B cell (primary cell): ENCODE measurements around the gene SLC25A10. TPM values are rescaled to one million over a fixed set of nuclear protein-coding genes. Genes with fewer than 3 reads are reported as not detected.
A peak's percentile ranks its signal among the peaks of the same experiment; 100 is the strongest.

ENCODE experiments used
- ATAC-seq: fragments of 200-7000 bp; cut with Tn5 transposase; one replicate; pipeline ENCODE4 v1.10.0; 2021; ENCODE audit warnings: low read depth, mild to moderate bottlenecking, moderate number of reproducible peaks, moderate library complexity
- CTCF ChIA-PET: fragments of 350-600 bp; sonication (Branson Sonifier 250); formaldehyde crosslinking; loops from one replicate; lab custom pipeline; 2021; ENCODE audit warnings: antibody characterized with exemption, inconsistent platforms; lab: Charles Lee
- POLR2A ChIA-PET: fragments of 350-600 bp; sonication (Branson Sonifier 250); formaldehyde crosslinking; loops from one replicate; lab custom pipeline; 2021; ENCODE audit warnings: antibody characterized with exemption; lab: Charles Lee
- DNase-seq: peaks from one replicate; pipeline ENCODE4 v3.0.0; 2013
- H2AFZ ChIP-seq: 2 replicates; pipeline ENCODE4 v1.6.1; 2012; ENCODE audit warnings: mild to moderate bottlenecking, low read depth, low read length; ENCODE audit not compliant: insufficient read depth, poor library complexity, severe bottlenecking
- H3K27ac ChIP-seq, 2 donors: 1 replicate in 1 of 2; 2 replicates in 1 of 2; pipeline ENCODE4 v1.5.1; 2012 to 2013; ENCODE audit warnings: low read length in 2 of 2, mild to moderate bottlenecking in 2 of 2, moderate library complexity in 1 of 2
- H3K27me3 ChIP-seq, 4 experiments: fragments of 200-600 bp in 1 of 4; sonication (generic) in 1 of 4; replicated peaks in 1 of 4; 1 replicate in 2 of 4; 2 replicates in 2 of 4; pipeline versions ENCODE4 v1.6.1 to v1.7.0; 2013 to 2016; ENCODE audit warnings: low read length in 3 of 4, mild to moderate bottlenecking in 2 of 4, mixed read lengths in 1 of 4, moderate library complexity in 1 of 4; ENCODE audit not compliant: insufficient read depth in 4 of 4, control insufficient read depth in 3 of 4; ENCODE audit errors: control extremely low read depth in 1 of 4
- H3K36me3 ChIP-seq, 2 experiments: replicated peaks in 1 of 2; 1 replicate in 1 of 2; 2 replicates in 1 of 2; pipeline versions ENCODE4 v1.6.1 to v1.7.1; 2013; ENCODE audit warnings: low read length in 1 of 2; ENCODE audit not compliant: insufficient read depth in 2 of 2, control insufficient read depth in 1 of 2; ENCODE audit errors: control extremely low read depth in 1 of 2, extremely low read depth in 1 of 2
- H3K4me1 ChIP-seq, 2 donors: fragments of 200-600 bp in 1 of 2; sonication (generic) in 1 of 2; 1 replicate in 1 of 2; 2 replicates in 1 of 2; pipeline versions ENCODE4 v1.5.1 to v1.6.1; 2013 to 2017; ENCODE audit warnings: low read length in 2 of 2; ENCODE audit not compliant: control insufficient read depth in 2 of 2, insufficient read depth in 2 of 2
- H3K4me2 ChIP-seq: replicated peaks from 2 replicates; pipeline ENCODE3; 2012; ENCODE audit warnings: mild to moderate bottlenecking, low read depth, low read length; ENCODE audit not compliant: poor library complexity, severe bottlenecking
- H3K4me3 ChIP-seq, 5 experiments: fragments of 200-600 bp in 1 of 5; sonication (generic) in 1 of 5; 1 replicate in 3 of 5; 2 replicates in 2 of 5; pipeline versions ENCODE4 v1.5.1 to v1.7.0; 2011 to 2016; ENCODE audit warnings: low read length in 4 of 5, mild to moderate bottlenecking in 4 of 5, low read depth in 2 of 5, control low read depth in 1 of 5, moderate library complexity in 1 of 5; ENCODE audit not compliant: insufficient read depth in 1 of 5; ENCODE audit errors: control extremely low read depth in 1 of 5, extremely low read depth in 1 of 5
- H3K79me2 ChIP-seq: fragments of 200-600 bp; sonication (generic); one replicate; pipeline ENCODE4 v1.6.0; 2016; ENCODE audit warnings: low read length; ENCODE audit not compliant: control insufficient read depth, insufficient read depth
- H3K9ac ChIP-seq: fragments of 200-600 bp; sonication (generic); 2 replicates; pipeline ENCODE4 v1.6.1; 2017; ENCODE audit warnings: mild to moderate bottlenecking, low read length, moderate library complexity
- H3K9me3 ChIP-seq, 3 donors: one replicate each; pipeline versions ENCODE4 v1.6.1 to v1.7.1; 2013; ENCODE audit warnings: low read length in 2 of 3; ENCODE audit not compliant: control insufficient read depth in 2 of 3, insufficient read depth in 1 of 3; ENCODE audit errors: control extremely low read depth in 1 of 3
- H4K20me1 ChIP-seq: 2 replicates; pipeline ENCODE4 v1.6.0; 2012; ENCODE audit warnings: mild to moderate bottlenecking, low read length; ENCODE audit not compliant: insufficient read depth, control insufficient read depth, poor library complexity, severe bottlenecking
- H3K27ac Mint-ChIP-seq: one replicate; pipeline ENCODE4 v1.8.0; 2021; ENCODE audit warnings: mixed read lengths
- H3K27me3 Mint-ChIP-seq: one replicate; pipeline ENCODE4 v1.8.0; 2021; ENCODE audit warnings: mixed read lengths
- H3K4me1 Mint-ChIP-seq: one replicate; pipeline ENCODE4 v1.8.0; 2021; ENCODE audit warnings: mixed read lengths
- H3K4me3 Mint-ChIP-seq: one replicate; pipeline ENCODE4 v1.8.0; 2021; ENCODE audit warnings: mixed read lengths
- H3K9me3 Mint-ChIP-seq: one replicate; pipeline ENCODE4 v1.8.0; 2022; ENCODE audit warnings: mixed read lengths; ENCODE audit not compliant: insufficient read depth
- EZH2 ChIP-seq: IDR thresholded peaks from 2 replicates; pipeline ENCODE4 v1.6.1; 2012; ENCODE audit warnings: borderline replicate concordance, low read depth, mild to moderate bottlenecking, moderate library complexity, low read length; ENCODE audit not compliant: insufficient read depth, poor library complexity, severe bottlenecking
- WGBS: methylation state at CpG from one replicate; pipeline ENCODE4 v1.1.5; 2013; ENCODE audit warnings: missing lambda C conversion rate; ENCODE audit not compliant: insufficient coverage; 5-methylcytosine and 5-hydroxymethylcytosine counted together
- intact Hi-C: fragments of 100-400 bp; cut with micrococcal nuclease; formaldehyde crosslinking; loops from one replicate; pipeline ENCODE4 v1.10.0; 2022
- polyA plus RNA-seq: library from polyadenylated mRNA; depleted of rRNA; stranded (reverse); fragments of >200 nt; gene quantifications from 2 replicates; pipeline ENCODE4 v1.2.3, GENCODE V29; 2012
- total RNA-seq, 2 donors: library from RNA; stranded (reverse); fragments of 120-200 nt in 1 of 2; gene quantifications; 1 replicate in 1 of 2; 2 replicates in 1 of 2; pipeline versions ENCODE4 v1.2.3 to v1.2.4, GENCODE V29; 2013 to 2022
- TF ChIP-seq, protein P1 (sequence below): fragments of 200-600 bp; IDR thresholded peaks from one replicate; pipeline ENCODE4 v1.8.0; 2022; ENCODE audit warnings: antibody characterized with exemption, mild to moderate bottlenecking

Gene SLC25A10
- total and polyA plus RNA-seq, 2 donors (not counting 1 experiment from before 2014, with no cell fraction given) = 3.9 to 5.0 TPM

DNA sequence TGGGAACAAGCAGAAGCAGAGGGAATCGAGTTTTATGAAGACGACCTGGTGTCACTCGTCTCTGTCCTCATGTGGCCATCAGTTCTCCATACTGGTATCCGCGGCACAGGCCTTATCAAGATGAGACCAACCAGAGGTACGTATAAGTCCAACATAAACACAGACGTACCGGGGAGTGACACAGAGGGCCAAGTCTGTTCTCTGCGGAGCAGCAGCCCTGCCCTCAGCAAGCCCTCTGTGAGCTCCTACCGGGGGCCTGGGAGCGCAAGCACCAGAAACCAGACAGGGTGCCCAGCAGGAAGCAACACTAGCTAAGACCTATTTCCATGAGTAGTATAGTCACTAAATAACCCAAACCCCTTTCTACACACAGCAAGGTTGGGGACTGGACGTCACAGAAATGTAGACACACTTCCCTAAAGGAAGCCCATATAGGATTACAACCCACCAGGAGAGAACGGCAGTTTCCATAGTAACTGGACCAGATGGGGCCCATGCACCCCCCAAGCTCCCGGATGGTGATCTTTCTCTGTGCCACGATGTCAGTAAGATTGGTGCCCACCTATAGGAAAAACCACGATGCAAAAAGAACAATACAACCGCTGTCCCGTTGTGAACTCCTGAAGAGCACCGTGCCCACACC is 29.4 kb upstream of the SLC25A10 start:
- Histone ChIP-seq H3K27ac (peak overlapping the region in 1 of 2 donors; percentile 83), H3K9me3 (no peaks in the 10 kb centered on the region), H4K20me1 (peaks cover 36% of the 10 kb centered on the region), H3K79me2 (peaks cover 67% of the 10 kb centered on the region), H3K4me2 (peak overlapping the region; percentile 90), H2AFZ (peak overlapping the region; percentile 88), H3K27me3 (no peaks in the 10 kb centered on the region), H3K36me3 (peaks cover 0 to 18% of the 10 kb centered on the region in 2 experiments), H3K9ac (peak overlapping the region; percentile 92), H3K4me1 (peaks cover 22 to 25% of the 10 kb centered on the region in 2 donors), H3K4me3 (peak overlapping the region; percentile 41 to 94 (median 93))
- Mint-ChIP-seq H3K9me3 (no peaks in the 10 kb centered on the region), H3K4me1 (peaks cover 33% of the 10 kb centered on the region), H3K4me3 (peak overlapping the region; percentile 91), H3K27me3 (no peaks in the 10 kb centered on the region), H3K27ac (peak overlapping the region; percentile 95)
- TF ChIP-seq, protein P1, sequence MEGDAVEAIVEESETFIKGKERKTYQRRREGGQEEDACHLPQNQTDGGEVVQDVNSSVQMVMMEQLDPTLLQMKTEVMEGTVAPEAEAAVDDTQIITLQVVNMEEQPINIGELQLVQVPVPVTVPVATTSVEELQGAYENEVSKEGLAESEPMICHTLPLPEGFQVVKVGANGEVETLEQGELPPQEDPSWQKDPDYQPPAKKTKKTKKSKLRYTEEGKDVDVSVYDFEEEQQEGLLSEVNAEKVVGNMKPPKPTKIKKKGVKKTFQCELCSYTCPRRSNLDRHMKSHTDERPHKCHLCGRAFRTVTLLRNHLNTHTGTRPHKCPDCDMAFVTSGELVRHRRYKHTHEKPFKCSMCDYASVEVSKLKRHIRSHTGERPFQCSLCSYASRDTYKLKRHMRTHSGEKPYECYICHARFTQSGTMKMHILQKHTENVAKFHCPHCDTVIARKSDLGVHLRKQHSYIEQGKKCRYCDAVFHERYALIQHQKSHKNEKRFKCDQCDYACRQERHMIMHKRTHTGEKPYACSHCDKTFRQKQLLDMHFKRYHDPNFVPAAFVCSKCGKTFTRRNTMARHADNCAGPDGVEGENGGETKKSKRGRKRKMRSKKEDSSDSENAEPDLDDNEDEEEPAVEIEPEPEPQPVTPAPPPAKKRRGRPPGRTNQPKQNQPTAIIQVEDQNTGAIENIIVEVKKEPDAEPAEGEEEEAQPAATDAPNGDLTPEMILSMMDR = no peak
- TF ChIP-seq EZH2 = no peak
- 56% methylated on average over 19 of the region's 19 CpGs for WGBS
- no peak for DNase-seq
- intact Hi-C loops = loop anchor here (1.0 to 2.0 kb wide), 5 partner anchors 16 to 209 kb away; partner anchors contain the start of genes ALYREF, ANAPC11, CCDC137 and MRPL12
- no peak for ATAC-seq
- ChIA-PET CTCF (interaction anchor here (0.5 to 1.5 kb wide), 4 partner anchors 14 to 243 kb away, joined by 3 to 4 read pairs (median 3); no protein-coding TSS in a partner anchor), POLR2A (interaction anchor here (1.3 to 2.1 kb wide), 2 partner anchors 20 to 22 kb away, joined by 9 to 10 read pairs; partner anchors contain the start of gene MRPL12)

DNA sequence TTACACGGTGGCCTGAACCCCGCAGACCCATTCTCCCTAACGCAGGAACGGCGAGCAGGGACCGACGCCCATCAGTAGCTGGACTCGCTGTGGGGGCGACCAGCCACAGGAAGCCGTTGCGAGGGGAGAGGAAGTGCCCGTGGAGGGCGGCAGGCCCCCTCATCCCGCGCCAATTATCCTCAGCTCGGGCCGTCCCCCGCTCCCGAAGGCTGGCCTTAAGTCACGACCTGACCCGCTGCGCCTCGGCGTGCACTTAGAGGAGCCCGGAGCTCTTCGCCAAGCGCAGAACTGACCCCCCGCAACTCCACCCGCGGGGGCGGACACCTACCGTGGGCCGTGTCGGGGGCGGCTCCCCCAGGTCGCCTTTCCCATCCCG is 28.9 kb upstream of the SLC25A10 start:
- WGBS = 1% methylated on average over 37 of the region's 37 CpGs
- TF ChIP-seq, protein P1 = no peak
- TF ChIP-seq EZH2 = no peak

More for the DNA sequence above, 28.9 kb upstream of the SLC25A10 start:
- Histone ChIP-seq H3K4me1 (peaks cover 22 to 25% of the 10 kb centered on the region in 2 donors), H3K4me3 (peak overlapping the region; percentile 41 to 94 (median 93)), H2AFZ (peak overlapping the region; percentile 88), H4K20me1 (peaks cover 41% of the 10 kb centered on the region), H3K36me3 (peaks cover 0 to 22% of the 10 kb centered on the region in 2 experiments), H3K4me2 (peak overlapping the region; percentile 90), H3K79me2 (peaks cover 72% of the 10 kb centered on the region), H3K27me3 (no peaks in the 10 kb centered on the region), H3K9me3 (no peaks in the 10 kb centered on the region), H3K27ac (peak overlapping the region; percentile 53 to 83), H3K9ac (peak overlapping the region; percentile 92)
- H3K4me1 Mint-ChIP-seq = peaks cover 33% of the 10 kb centered on the region
- no peaks in the 10 kb centered on the region for H3K27me3 Mint-ChIP-seq
- ATAC-seq (peak; percentile 16), DNase-seq (no peak)
- H3K4me3 Mint-ChIP-seq = peak overlapping the region; percentile 91
- H3K27ac Mint-ChIP-seq = peak overlapping the region; percentile 95
- POLR2A ChIA-PET = interaction anchor here (0.7 to 2.1 kb wide), 8 partner anchors 14 to 244 kb away, joined by 3 to 10 read pairs (median 4); partner anchors contain the start of genes ALYREF, CCDC137, FAAP100 and MRPL12
- H3K9me3 Mint-ChIP-seq = no peaks in the 10 kb centered on the region
- CTCF ChIA-PET = interaction anchor here (0.5 to 1.5 kb wide), 7 partner anchors 9 to 243 kb away, joined by 3 to 5 read pairs (median 3); partner anchors contain the start of genes CCDC137 and OXLD1
- intact Hi-C loops = loop anchor here (1.0 to 2.0 kb wide), 5 partner anchors 17 to 208 kb away; partner anchors contain the start of genes ALYREF, ANAPC11, CCDC137 and MRPL12
